PC-3 (cell line): ENCODE data around the gene PRKD2.

Experiments
- CTCF ChIP-seq: fragments of 300-600 bp; sonication (generic); conservative IDR thresholded peaks from 2 replicates; pipeline ENCODE4 v1.5.1; 2017; ENCODE audit warnings: antibody characterized with exemption, low read depth, mild to moderate bottlenecking, low read length
- EZH2 ChIP-seq: fragments of 300-600 bp; sonication (generic); IDR thresholded peaks from one replicate; pipeline ENCODE4 v1.6.1; 2017; ENCODE audit warnings: antibody characterized with exemption, mild to moderate bottlenecking, low read length; ENCODE audit not compliant: unreplicated experiment

GRCh38 chr19:46689358-46689757, 27.6 kb downstream of the PRKD2 start:
- no peak for TF ChIP-seq CTCF
- TF ChIP-seq EZH2, result no peak
